OCI-LY3 (cell line): ENCODE measurements around the gene PCDHB13.
"Not testable (repeated sequence)": the region's sequence is repeated elsewhere in the genome, so short reads cannot be mapped to it uniquely, and the experiment has no call there.

ENCODE experiments used
- CTCF ChIP-seq: fragments of 200-600, 300-600 bp; sonication (generic); IDR thresholded peaks from 2 replicates; pipeline ENCODE4 v1.5.1; 2014; ENCODE audit warnings: antibody characterized with exemption, low read length, low read depth
- EZH2phosphoT487 ChIP-seq: fragments of 200-600 bp; shearing (Covaris generic); IDR thresholded peaks from 2 replicates; pipeline ENCODE4 v1.6.1; 2018; ENCODE audit warnings: antibody characterized with exemption, mixed run types, low read depth

- TF ChIP-seq CTCF, EZH2phosphoT487: not testable (repeated sequence)
Measured at GRCh38 chr5:141225421-141225820, 11.7 kb downstream of the PCDHB13 start.
